Spinal cord (tissue), 10 donors: ENCODE measurements around the gene DDX3Y. TPM values are rescaled to one million over a fixed set of nuclear protein-coding genes. Genes with fewer than 3 reads are reported as not detected.
A peak's percentile ranks its signal among the peaks of the same experiment; 100 is the strongest.

Experiments used
- DNase-seq, 6 donors: peaks; one replicate each; pipeline versions ENCODE4 v3.0.0 to v3.0.0-alpha.2; 2013 to 2015; ENCODE audit warnings: low spot score in 6 of 6, low read depth in 4 of 6
- H3K27ac ChIP-seq: one replicate; pipeline ENCODE4 v1.5.1; 2013; ENCODE audit warnings: low read depth, low read length, control low read depth
- H3K27me3 ChIP-seq: one replicate; pipeline ENCODE4 v1.6.1; 2013; ENCODE audit warnings: low read length; ENCODE audit not compliant: control insufficient read depth, insufficient read depth
- H3K36me3 ChIP-seq: one replicate; pipeline ENCODE4 v1.6.1; 2013; ENCODE audit warnings: low read length; ENCODE audit not compliant: control insufficient read depth, insufficient read depth
- H3K4me1 ChIP-seq: one replicate; pipeline ENCODE4 v1.6.1; 2013; ENCODE audit warnings: low read length; ENCODE audit not compliant: control insufficient read depth, insufficient read depth
- H3K4me3 ChIP-seq: one replicate; pipeline ENCODE4 v1.5.1; 2013; ENCODE audit warnings: low read depth, low read length, control low read depth
- H3K9me3 ChIP-seq: one replicate; pipeline ENCODE4 v1.6.1; 2013; ENCODE audit warnings: low read length; ENCODE audit not compliant: control insufficient read depth, insufficient read depth
- WGBS: methylation state at CpG from one replicate; pipeline ENCODE4 v1.1.5; 2013; ENCODE audit warnings: missing lambda C conversion rate; ENCODE audit not compliant: insufficient coverage; 5-methylcytosine and 5-hydroxymethylcytosine counted together
- long read RNA-seq, 4 donors: transcript quantifications; one replicate each; lab custom pipeline, GENCODE V29; 2026
- polyA plus RNA-seq, 2 donors: library from polyadenylated mRNA; unstranded; fragments of 120-200 nt; gene quantifications; one replicate each; pipeline ENCODE4 v1.2.1, GENCODE V29; 2013; ENCODE audit not compliant: insufficient read length in 2 of 2
- total RNA-seq, 2 donors: library from RNA; depleted of rRNA in 1 of 2; stranded (reverse); fragments of 120-200 nt in 1 of 2; fragments of >200 nt in 1 of 2; gene quantifications; one replicate each; pipeline versions ENCODE4 v1.2.3 to v1.2.4, GENCODE V29; 2013 to 2014
- donor health status: healthy.

The DDX3Y gene
- not detected for total RNA-seq
- polyA plus RNA-seq: 10 to 100 TPM; 54.3 to 67.7 TPM
- long read RNA-seq, donor 1, full-length matches to known transcripts: 1 of 1 reads
- long read RNA-seq, donor 1, partial matches to known transcripts: 0 of 1 reads
- long read RNA-seq, donor 1, other reads (novel, unspliced or antisense): 0 of 1 reads
- long read RNA-seq, donor 2: 0 reads
- long read RNA-seq, donor 3: 0 reads
- long read RNA-seq, donor 4: 0 reads

DNA sequence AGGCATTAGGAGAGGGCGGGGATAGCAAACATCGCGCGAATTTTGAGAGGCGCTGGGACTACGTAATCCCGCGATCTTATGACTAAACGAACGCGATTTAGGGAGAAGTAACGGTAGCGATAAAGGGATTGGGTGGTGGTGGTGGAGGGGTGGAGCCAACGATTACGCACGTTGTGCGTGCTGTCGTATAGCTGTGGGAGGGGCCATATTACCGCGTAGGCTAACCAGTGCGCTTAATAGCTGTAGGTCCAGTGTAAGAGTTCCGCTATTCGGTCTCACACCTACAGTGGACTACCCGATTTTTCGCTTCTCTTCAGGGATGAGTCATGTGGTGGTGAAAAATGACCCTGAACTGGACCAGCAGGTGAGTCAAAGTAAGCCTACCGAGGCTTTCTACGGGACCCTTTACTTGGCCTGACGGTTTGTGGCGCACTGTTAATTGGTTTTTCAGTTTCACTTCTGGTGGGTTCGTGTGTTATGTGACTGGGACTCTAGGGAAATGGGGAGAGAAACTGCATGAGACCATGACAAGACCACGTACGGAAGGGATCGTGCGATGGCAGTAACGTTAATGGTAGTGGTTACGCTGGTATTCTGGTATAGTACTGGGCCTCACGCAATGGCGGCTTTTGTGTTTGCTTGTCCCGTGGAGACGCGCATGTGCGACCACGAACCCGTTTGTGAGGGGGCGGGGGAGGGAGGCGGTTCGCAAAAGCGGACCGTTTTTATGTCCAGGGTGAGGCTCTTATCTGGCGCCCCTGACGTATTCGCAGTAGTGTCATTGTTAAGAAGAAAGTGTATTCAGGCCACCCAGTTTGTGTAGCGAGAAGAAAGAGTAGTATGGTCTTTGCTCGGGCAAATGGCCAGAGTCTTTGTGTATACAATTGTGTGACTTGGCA is at the start of gene DDX3Y:
TSS of gene DDX3Y (plus strand) at position 251 of the 899 bp plus-strand sequence. CDS start at position 320, 69 bp downstream.
- no peak within 1 kb of the TSS for H3K27ac ChIP-seq

GRCh38 chrY:12855791-12856275 is 48.8 kb upstream of the DDX3Y start:
- no peak for DNase-seq
- no peaks in the 10 kb centered on the region for H3K9me3 ChIP-seq
- no peak overlapping the region for H3K27ac ChIP-seq
- no peaks in the 10 kb centered on the region for H3K27me3 ChIP-seq
- H3K4me1 ChIP-seq: no peaks in the 10 kb centered on the region
- no peak overlapping the region for H3K4me3 ChIP-seq
- no peaks in the 10 kb centered on the region for H3K36me3 ChIP-seq

More for the DNA sequence above, at the start of gene DDX3Y:
- H3K36me3 ChIP-seq: no peaks in the 10 kb centered on the region
- no peaks in the 10 kb centered on the region for H3K9me3 ChIP-seq
- WGBS: no CpG with 5 or more reads among the region's 54 CpGs
- H3K4me3 ChIP-seq: no peak within 1 kb of the TSS
- DNase-seq: peak in 3 of 6 donors; percentile 79 to 98 (median 82)
- H3K27me3 ChIP-seq: no peaks in the 10 kb centered on the region
- H3K4me1 ChIP-seq: no peaks in the 10 kb centered on the region

DNA sequence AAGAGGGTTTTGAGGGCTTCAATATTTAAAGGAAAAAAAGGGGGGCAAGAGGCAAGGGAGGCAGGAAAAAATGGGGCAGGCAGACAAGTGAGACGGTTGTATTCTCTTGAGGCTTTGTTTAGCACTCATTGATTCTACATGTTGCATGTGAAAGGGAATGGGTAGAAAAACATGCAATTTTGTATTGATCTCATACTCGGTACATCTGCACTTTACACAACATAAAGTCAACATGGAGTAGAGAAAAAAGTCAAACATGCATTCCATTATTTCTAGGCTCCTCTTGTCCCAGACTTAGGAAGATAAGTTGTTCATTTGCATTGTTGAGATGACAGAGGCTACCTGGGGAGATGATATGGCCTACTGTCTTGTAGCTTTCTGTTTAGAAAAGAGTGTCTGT is 36.7 kb upstream of the DDX3Y start:
- H3K27me3 ChIP-seq: no peaks in the 10 kb centered on the region
- H3K4me1 ChIP-seq: no peaks in the 10 kb centered on the region
- no CpG with 5 or more reads among the region's 2 CpGs for WGBS
- no peaks in the 10 kb centered on the region for H3K36me3 ChIP-seq
- H3K27ac ChIP-seq: no peak overlapping the region
- no peak overlapping the region for H3K4me3 ChIP-seq
- H3K9me3 ChIP-seq: no peaks in the 10 kb centered on the region
- no peak for DNase-seq

- H3K27me3 ChIP-seq: no peaks in the 10 kb centered on the region
- no peak overlapping the region for H3K27ac ChIP-seq
- no peak for DNase-seq
- H3K4me3 ChIP-seq: no peak overlapping the region
- no peaks in the 10 kb centered on the region for H3K36me3 ChIP-seq
- H3K4me1 ChIP-seq: no peaks in the 10 kb centered on the region
- no peaks in the 10 kb centered on the region for H3K9me3 ChIP-seq
These were observed 7.7 kb upstream of the DDX3Y start for GRCh38 chrY:12896973-12897372.

GRCh38 chrY:12898604-12899003 is 6.1 kb upstream of the DDX3Y start:
- no peaks in the 10 kb centered on the region for H3K27me3 ChIP-seq
- no peaks in the 10 kb centered on the region for H3K9me3 ChIP-seq
- H3K27ac ChIP-seq: no peak overlapping the region
- H3K4me3 ChIP-seq: no peak overlapping the region
- H3K4me1 ChIP-seq: no peaks in the 10 kb centered on the region
- H3K36me3 ChIP-seq: no peaks in the 10 kb centered on the region
- DNase-seq: no peak
- WGBS: no CpG with 5 or more reads among the region's 2 CpGs

DNA sequence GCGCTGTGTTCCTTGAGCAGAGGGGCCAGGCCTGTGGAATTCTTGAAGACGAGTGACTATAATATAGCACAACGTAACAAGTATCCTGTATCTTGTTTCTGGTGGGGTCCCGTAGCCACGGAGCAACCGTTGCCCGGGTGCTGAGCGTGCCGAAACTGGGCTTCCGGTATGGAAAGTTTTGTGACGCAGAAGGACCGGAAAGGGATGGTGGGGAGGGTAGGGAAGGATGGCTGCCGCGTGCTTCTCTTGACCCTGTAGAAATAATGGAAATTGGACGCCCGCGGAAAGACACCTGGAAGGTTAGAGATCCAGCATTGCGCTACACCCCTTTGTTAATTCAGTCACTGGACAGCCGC is 827 bp downstream of the DDX3Y start:
- no CpG with 5 or more reads among the region's 19 CpGs for WGBS
- H3K27ac ChIP-seq: no peak overlapping the region

DNA sequence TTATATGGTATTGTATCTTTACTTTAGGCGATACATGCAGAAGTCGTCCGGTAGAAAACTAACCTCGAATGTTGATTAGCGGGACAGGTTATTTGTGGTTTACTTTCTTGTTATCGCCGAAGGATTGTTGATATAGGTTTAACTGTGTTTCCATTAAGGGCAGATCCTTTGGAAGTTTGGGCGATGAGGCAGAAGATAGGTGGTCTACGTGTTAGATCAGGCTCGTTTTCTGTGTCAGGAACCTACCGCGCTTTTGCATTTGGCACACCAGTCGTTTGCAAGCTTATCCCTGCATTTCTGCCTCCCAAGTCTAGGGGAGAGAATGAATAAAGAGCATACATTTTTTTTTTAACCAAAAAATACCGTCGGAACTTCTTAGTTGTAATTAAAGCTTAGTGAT is 1.2 kb downstream of the DDX3Y start:
- H3K27me3 ChIP-seq: no peaks in the 10 kb centered on the region
- H3K4me1 ChIP-seq: no peaks in the 10 kb centered on the region
- WGBS: no CpG with 5 or more reads among the region's 15 CpGs
- H3K27ac ChIP-seq: no peak overlapping the region
- no peaks in the 10 kb centered on the region for H3K36me3 ChIP-seq
- H3K9me3 ChIP-seq: no peaks in the 10 kb centered on the region
- peak in 2 of 6 donors; percentile 17 to 21 for DNase-seq
- no peak overlapping the region for H3K4me3 ChIP-seq

More for the DNA sequence above, 827 bp downstream of the DDX3Y start:
- H3K4me1 ChIP-seq: no peaks in the 10 kb centered on the region
- no peak overlapping the region for H3K4me3 ChIP-seq
- peak in 3 of 6 donors; percentile 57 to 88 (median 58) for DNase-seq
- H3K36me3 ChIP-seq: no peaks in the 10 kb centered on the region
- no peaks in the 10 kb centered on the region for H3K9me3 ChIP-seq
- H3K27me3 ChIP-seq: no peaks in the 10 kb centered on the region

DNA sequence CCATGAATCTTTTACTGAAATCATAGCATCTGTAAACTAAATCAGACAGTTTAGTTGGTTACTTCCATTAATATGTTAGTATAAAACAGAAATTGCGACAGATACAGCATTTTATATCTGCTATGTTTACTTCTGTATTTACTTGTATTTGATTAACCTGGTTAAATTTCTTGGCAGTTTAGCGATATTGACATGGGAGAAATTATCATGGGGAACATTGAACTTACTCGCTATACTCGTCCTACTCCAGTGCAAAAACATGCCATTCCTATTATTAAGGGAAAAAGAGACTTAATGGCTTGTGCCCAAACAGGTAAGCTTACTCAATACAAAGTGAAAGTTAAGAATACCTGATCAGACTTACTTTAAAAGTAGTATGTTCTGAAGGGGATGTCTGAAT is 8.9 kb downstream of the DDX3Y start:
- no peak for DNase-seq
- H3K9me3 ChIP-seq: no peaks in the 10 kb centered on the region
- no peaks in the 10 kb centered on the region for H3K27me3 ChIP-seq
- H3K4me1 ChIP-seq: no peaks in the 10 kb centered on the region
- no CpG with 5 or more reads among the region's 4 CpGs for WGBS
- H3K4me3 ChIP-seq: no peak overlapping the region
- H3K27ac ChIP-seq: no peak overlapping the region
- H3K36me3 ChIP-seq: no peaks in the 10 kb centered on the region

DNA sequence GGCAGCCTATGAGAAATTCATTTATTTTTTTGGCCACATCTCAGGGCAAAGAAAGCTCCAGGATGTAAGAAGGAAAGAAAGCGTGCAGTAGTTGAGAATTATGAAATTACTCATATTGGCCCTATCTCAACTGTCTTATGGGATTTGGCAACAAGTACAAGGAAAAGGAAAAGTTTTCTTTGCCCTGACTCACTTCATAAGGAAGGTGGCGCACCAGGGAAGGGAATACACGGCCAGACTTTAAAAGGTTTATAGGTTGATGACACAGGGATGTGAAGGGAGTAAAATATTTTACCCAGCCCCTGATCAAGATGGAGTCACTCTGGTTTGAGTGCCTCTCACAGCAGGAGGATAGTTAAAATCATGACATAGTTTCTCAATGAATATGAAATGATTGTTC is 23.4 kb downstream of the DDX3Y start:
- DNase-seq: peak in 1 of 6 donors; percentile 6
- H3K27ac ChIP-seq: no peak overlapping the region
- H3K4me1 ChIP-seq: no peaks in the 10 kb centered on the region
- H3K9me3 ChIP-seq: no peaks in the 10 kb centered on the region
- no CpG with 5 or more reads among the region's 3 CpGs for WGBS
- no peaks in the 10 kb centered on the region for H3K27me3 ChIP-seq
- H3K36me3 ChIP-seq: no peaks in the 10 kb centered on the region
- no peak overlapping the region for H3K4me3 ChIP-seq
